Peyer's patch (tissue), 4 donors: Measurements from ENCODE around the gene NENF. TPM values are rescaled to one million over a fixed set of nuclear protein-coding genes. Genes with fewer than 3 reads are reported as not detected.

Experiments used
- DNase-seq, 3 donors: peaks; one replicate each; pipeline ENCODE4 v3.0.0-alpha.2; 2017 to 2019
- H3K27ac ChIP-seq, 4 donors: fragments of 200-600 bp; sonication (generic); one replicate each; pipeline ENCODE4 v1.5.1; 2016 to 2019
- H3K27me3 ChIP-seq, 2 donors: fragments of 200-600 bp; sonication (generic); one replicate each; pipeline ENCODE4 v1.5.1; 2019
- H3K36me3 ChIP-seq, 3 donors: fragments of 200-600 bp; sonication (generic); one replicate each; pipeline ENCODE4 v1.5.1; 2016 to 2019
- H3K4me1 ChIP-seq, 4 donors: fragments of 200-600 bp; sonication (generic); one replicate each; pipeline ENCODE4 v1.5.1; 2016 to 2019
- H3K4me3 ChIP-seq, 4 donors: fragments of 200-600 bp; sonication (generic); 1 replicate in 3 of 4; 2 replicates in 1 of 4; pipeline ENCODE4 v1.5.1; 2016 to 2019; ENCODE audit warnings: mild to moderate bottlenecking in 1 of 4
- H3K9me3 ChIP-seq, 4 donors: fragments of 200-600 bp; sonication (generic); one replicate each; pipeline ENCODE4 v1.5.1; 2016 to 2019; ENCODE audit warnings: mild to moderate bottlenecking in 1 of 4
- POLR2A ChIP-seq, 2 donors: fragments of 450-650 bp; IDR thresholded peaks; one replicate each; pipeline ENCODE4 v1.5.1; 2017; ENCODE audit warnings: antibody characterized with exemption in 2 of 2, mild to moderate bottlenecking in 2 of 2, moderate library complexity in 2 of 2
- total RNA-seq, 4 donors: library from RNA; depleted of rRNA; stranded (reverse); fragments of >200 nt; gene quantifications; one replicate each; pipeline ENCODE4 v1.1.0, GENCODE V29; 2016
- TF ChIP-seq, protein P1 (sequence below), 6 experiments: fragments of 450-650 bp in 4 of 6; fragments of 200-600 bp in 2 of 6; sonication (generic) in 1 of 6; IDR thresholded peaks; one replicate each; pipeline ENCODE4 v1.5.1; 2017 to 2019; ENCODE audit warnings: antibody characterized with exemption in 6 of 6, mild to moderate bottlenecking in 3 of 6, moderate library complexity in 1 of 6

The NENF gene
- total RNA-seq, 4 donors from 2014 or later = 28.2 to 61.9 (median 34.2) TPM

DNA sequence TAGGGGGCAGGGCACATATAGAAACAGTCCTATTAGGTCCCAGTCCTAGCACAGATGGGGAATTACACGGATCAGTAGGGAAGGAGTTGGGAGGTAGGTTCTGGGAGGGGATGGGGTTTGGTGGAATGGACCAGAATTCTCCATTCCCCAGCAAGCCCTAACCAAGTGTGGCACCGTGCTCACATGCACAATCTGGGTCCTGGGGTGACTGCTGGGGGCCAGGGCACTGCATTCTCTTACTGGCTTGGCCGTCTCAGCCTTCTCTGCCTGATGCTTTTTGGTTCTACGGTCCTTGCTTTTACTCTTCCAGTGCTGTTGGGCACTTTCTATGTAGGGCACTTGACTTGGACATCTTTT lies 53.9 kb downstream of the NENF start:
- H3K27me3 ChIP-seq = no peaks in the 10 kb centered on the region
- no peaks in the 10 kb centered on the region for H3K36me3 ChIP-seq
- H3K27ac ChIP-seq = peak overlapping the region in 1 of 4 donors; percentile 36
- no peak for DNase-seq
- no peaks in the 10 kb centered on the region for H3K9me3 ChIP-seq
- H3K4me1 ChIP-seq = peaks cover 0 to 33% (median 2%) of the 10 kb centered on the region in 4 donors
- TF ChIP-seq POLR2A (IDR thresholded peaks at IDR 0.05) = no peak
- TF ChIP-seq, protein P1, sequence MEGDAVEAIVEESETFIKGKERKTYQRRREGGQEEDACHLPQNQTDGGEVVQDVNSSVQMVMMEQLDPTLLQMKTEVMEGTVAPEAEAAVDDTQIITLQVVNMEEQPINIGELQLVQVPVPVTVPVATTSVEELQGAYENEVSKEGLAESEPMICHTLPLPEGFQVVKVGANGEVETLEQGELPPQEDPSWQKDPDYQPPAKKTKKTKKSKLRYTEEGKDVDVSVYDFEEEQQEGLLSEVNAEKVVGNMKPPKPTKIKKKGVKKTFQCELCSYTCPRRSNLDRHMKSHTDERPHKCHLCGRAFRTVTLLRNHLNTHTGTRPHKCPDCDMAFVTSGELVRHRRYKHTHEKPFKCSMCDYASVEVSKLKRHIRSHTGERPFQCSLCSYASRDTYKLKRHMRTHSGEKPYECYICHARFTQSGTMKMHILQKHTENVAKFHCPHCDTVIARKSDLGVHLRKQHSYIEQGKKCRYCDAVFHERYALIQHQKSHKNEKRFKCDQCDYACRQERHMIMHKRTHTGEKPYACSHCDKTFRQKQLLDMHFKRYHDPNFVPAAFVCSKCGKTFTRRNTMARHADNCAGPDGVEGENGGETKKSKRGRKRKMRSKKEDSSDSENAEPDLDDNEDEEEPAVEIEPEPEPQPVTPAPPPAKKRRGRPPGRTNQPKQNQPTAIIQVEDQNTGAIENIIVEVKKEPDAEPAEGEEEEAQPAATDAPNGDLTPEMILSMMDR (IDR thresholded peaks at IDR 0.05) = no peak
- no peak overlapping the region for H3K4me3 ChIP-seq

DNA sequence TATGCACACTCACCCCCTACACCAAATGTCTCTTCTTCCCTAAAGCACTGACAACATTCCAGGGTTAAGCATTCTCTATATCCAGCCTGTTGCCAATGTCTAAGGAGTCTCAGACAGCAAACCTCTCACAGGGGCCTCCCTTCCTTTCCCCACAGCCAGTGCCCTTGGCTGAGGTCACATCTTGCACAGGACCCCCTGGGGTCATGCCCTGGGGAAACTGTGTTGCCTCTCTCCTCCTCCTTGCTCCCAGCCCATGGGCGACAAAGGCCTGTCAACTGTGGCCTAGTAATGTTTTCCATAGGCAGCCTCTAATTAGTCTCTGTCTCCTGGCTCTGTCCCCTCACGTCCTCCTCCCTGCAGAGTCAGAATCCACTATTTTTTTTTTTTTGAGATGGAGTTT lies 54.6 kb downstream of the NENF start:
- Histone ChIP-seq H3K9me3 (no peaks in the 10 kb centered on the region), H3K4me3 (no peak overlapping the region)
- DNase-seq = no peak

DNA sequence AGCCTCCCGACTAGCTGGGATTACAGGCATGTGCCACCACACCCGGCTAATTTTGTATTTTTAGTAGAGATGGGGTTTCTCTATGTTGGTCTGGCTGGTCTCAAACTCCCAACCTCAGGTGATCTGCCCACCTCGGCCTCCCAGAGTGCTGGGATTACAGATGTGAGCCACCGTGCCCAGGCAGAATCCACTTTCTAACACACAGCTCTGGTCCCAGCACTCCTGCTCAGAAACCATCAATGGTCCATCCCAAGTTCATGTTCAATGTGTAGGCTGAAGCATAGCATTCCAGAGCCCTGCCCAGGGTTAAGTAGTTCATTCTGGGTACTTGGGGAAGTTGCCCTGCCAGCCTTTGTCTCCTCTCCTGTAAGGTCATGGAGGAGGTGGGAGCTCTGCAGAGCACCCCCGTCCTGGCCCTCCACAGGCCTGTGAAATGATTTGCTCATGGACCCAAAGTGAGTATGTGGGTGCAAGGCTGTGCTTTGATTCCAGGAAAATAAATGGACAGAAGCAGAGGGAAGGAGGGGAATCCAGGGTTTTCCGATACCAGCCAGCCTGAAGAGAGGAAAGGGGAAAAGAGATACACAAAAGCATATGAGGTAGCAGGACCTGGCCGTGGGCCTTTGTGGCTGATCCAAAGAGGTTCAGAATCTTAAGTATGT lies 55.2 kb downstream of the NENF start:
- no peak for DNase-seq
- Histone ChIP-seq H3K9me3 (no peaks in the 10 kb centered on the region), H3K4me3 (no peak overlapping the region), H3K4me1 (peaks cover 0 to 30% (median 0%) of the 10 kb centered on the region in 4 donors), H3K27me3 (no peaks in the 10 kb centered on the region), H3K27ac (peak overlapping the region; percentile 10 to 30 (median 28)), H3K36me3 (no peaks in the 10 kb centered on the region)
- TF ChIP-seq, protein P1 (IDR thresholded peaks at IDR 0.05) = no peak

More for the DNA sequence above, 54.6 kb downstream of the NENF start:
- no peaks in the 10 kb centered on the region for H3K36me3 ChIP-seq
- H3K27me3 ChIP-seq = no peaks in the 10 kb centered on the region
- TF ChIP-seq, protein P1 (IDR thresholded peaks at IDR 0.05) = no peak
- no peak for TF ChIP-seq POLR2A (IDR thresholded peaks at IDR 0.05)
- H3K4me1 ChIP-seq = peaks cover 0 to 33% (median 0%) of the 10 kb centered on the region in 4 donors
- no peak overlapping the region for H3K27ac ChIP-seq

DNA sequence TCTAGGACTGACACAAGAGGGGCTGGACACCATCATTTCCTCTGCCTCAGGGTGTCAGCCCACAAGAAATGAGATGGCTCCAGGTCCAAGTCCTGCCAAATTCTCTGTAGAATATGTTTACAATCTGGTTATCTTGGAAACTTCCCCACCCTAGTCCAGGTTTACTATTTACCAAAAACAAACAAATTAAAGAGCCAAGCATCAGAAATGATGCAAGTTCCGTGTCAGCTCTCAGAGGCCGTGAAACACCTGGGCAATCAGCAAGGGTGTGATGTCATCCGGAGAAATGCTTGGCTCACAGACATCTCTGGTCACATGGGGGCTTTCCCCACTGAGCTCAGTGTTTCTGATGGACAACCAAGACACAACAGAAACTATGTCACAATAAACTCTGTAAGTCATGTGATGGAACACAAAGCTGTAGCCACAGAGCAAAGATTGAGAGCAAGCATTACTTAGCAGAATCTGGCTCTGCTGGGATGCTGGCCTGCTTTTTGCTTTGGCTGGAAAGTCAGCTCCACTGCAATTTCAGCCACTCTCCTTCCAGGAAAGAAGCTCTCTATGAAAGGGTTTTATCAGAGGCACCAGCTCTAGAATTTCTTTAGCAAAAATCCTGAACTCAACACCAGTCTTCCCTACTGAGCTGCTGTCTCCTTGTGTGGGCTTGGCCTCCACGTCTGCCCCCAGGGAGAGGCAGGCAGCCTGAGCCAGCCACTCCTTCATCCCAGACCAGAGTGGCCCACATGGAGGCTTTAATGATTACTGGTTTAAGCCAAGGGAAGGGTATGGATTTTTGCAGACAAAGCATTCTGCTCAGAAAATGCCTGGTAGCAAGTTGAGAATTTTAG lies 55.9 kb downstream of the NENF start:
- no peaks in the 10 kb centered on the region for H3K9me3 ChIP-seq
- H3K36me3 ChIP-seq = no peaks in the 10 kb centered on the region
- TF ChIP-seq, protein P1 (IDR thresholded peaks at IDR 0.05) = no peak
- no peak for TF ChIP-seq POLR2A (IDR thresholded peaks at IDR 0.05)
- H3K4me1 ChIP-seq = peaks cover 0 to 24% (median 0%) of the 10 kb centered on the region in 4 donors
- H3K4me3 ChIP-seq = no peak overlapping the region
- H3K27me3 ChIP-seq = no peaks in the 10 kb centered on the region
- peak overlapping the region; percentile 28 to 38 (median 30) for H3K27ac ChIP-seq
- peak in 2 of 3 donors; percentile 35 to 85 for DNase-seq

DNA sequence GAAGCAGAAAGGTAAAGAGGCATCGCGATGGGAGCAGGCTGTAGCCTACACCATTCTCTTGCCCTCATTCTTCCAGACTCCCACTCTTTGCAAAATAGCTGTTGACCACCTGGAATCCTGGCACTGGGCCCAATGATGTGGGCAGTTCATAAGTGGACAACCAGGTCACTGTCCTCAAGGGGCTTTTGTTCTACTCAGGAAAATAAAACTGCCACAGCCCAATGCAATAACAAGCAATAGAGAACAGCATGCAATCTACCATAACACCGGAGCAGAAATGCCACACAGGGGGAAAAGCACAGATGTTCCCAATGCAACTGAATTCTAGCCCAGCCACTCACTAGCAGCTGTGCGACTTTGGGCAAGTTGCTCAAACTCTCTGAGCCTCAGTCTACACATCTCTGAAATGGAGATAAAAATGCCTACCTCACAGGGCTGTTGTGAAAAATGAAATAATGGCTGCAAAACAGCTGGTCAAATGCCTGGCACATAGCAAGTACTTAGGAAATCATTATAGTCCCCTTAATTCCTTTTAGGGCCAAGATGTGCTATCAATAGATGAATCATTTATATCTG lies 56.7 kb downstream of the NENF start:
- no peak for DNase-seq
- peaks cover 0 to 21% (median 0%) of the 10 kb centered on the region in 4 donors for H3K4me1 ChIP-seq
- no peaks in the 10 kb centered on the region for H3K27me3 ChIP-seq
- H3K4me3 ChIP-seq = no peak overlapping the region
- TF ChIP-seq, protein P1 (IDR thresholded peaks at IDR 0.05) = no peak
- TF ChIP-seq POLR2A (IDR thresholded peaks at IDR 0.05) = no peak
- H3K36me3 ChIP-seq = no peaks in the 10 kb centered on the region
- peak overlapping the region in 3 of 4 donors; percentile 28 to 38 (median 29) for H3K27ac ChIP-seq
- no peaks in the 10 kb centered on the region for H3K9me3 ChIP-seq
